ENCODE results near the gene LRRC17. TPM values are rescaled to one million over a fixed set of nuclear protein-coding genes. Genes with fewer than 3 reads are reported as not detected.

Gene LRRC17
- total and polyA plus RNA-seq, 10 of the 15 experiments (the other 5 are each of a cell fraction or from before 2014, with no cell fraction given): 0.06 to 0.31 (median 0.10) TPM; not detected in 5

DNA sequence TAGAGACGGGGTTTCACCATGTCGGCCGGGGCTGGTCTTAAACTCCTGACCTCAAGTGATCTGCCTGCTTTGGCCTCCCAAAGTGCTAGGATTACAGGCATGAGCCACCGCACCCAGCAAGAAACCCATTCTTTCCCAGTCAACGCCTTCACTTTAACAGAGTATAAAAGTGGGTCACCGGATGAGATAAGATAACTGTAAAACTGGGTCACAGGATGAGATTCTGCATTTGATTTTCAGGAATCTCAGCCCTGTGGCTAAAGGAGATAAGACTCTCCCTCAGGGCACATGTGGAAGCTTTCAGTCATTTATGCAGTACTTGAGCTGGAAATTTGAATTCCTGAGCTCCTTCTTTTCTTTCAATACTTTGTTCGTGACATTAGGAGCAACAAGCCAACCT is 70.8 kb downstream of the LRRC17 start:
- no peak for ATAC-seq
- in situ Hi-C loops (cut with MboI): no loop called here
- Histone ChIP-seq H3K79me2 (ENCODE audit: control insufficient read depth, insufficient read depth, low read length) (no peaks in the 10 kb centered on the region), H3K27me3 (replicated peaks in 1 of 2; ENCODE audit: control insufficient read depth in 2 of 2, insufficient read depth in 2 of 2, low read length in 1 of 2) (no peaks in the 10 kb centered on the region), H3K4me2 (ENCODE audit: control insufficient read depth, insufficient read depth) (no peak overlapping the region), H3K36me3 (ENCODE audit: control insufficient read depth in 2 of 2, insufficient read depth in 2 of 2, low read length in 1 of 2) (no peaks in the 10 kb centered on the region), H3K4me3 (no peak overlapping the region), H3K4me1 (ENCODE audit: control insufficient read depth, insufficient read depth, low read length) (no peaks in the 10 kb centered on the region), H4K20me1 (ENCODE audit: control insufficient read depth, insufficient read depth) (no peaks in the 10 kb centered on the region), H3K9me3 (replicated peaks; ENCODE audit: control insufficient read depth, insufficient read depth, low read length) (no peaks in the 10 kb centered on the region), H2AFZ (ENCODE audit: control insufficient read depth, low read depth, low read length) (no peak overlapping the region), H3K27ac (ENCODE audit: control insufficient read depth, insufficient read depth) (no peak overlapping the region), H3K9ac (ENCODE audit: control insufficient read depth, insufficient read depth, low read length) (no peak overlapping the region)
- intact Hi-C loops (cut with micrococcal nuclease; ENCODE audit: unreplicated experiment): no loop called here
- FAIRE-seq: no peak
- TF ChIP-seq ESRRA (IDR thresholded peaks at IDR 0.05; ENCODE audit: low read length): no peak
- TF ChIP-seq, protein P1, sequence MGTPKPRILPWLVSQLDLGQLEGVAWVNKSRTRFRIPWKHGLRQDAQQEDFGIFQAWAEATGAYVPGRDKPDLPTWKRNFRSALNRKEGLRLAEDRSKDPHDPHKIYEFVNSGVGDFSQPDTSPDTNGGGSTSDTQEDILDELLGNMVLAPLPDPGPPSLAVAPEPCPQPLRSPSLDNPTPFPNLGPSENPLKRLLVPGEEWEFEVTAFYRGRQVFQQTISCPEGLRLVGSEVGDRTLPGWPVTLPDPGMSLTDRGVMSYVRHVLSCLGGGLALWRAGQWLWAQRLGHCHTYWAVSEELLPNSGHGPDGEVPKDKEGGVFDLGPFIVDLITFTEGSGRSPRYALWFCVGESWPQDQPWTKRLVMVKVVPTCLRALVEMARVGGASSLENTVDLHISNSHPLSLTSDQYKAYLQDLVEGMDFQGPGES (IDR thresholded peaks at IDR 0.05): no peak
- no peak for TF ChIP-seq HDAC6 (IDR thresholded peaks at IDR 0.05; ENCODE audit: unreplicated experiment)
- no peak for TF ChIP-seq CEBPZ (IDR thresholded peaks at IDR 0.05; ENCODE audit: low read depth, low read length)
- TF ChIP-seq USF1 (IDR thresholded peaks at IDR 0.05; ENCODE audit: borderline replicate concordance, extremely low read length, insufficient read depth, low read depth, low read length): no peak
- no peak for TF ChIP-seq STAT1 (conservative IDR thresholded peaks at IDR 0.05)
- no peak for TF ChIP-seq ELK1 (IDR thresholded peaks at IDR 0.05; ENCODE audit: low read depth, low read length)
- no peak for TF ChIP-seq ZSCAN29 (IDR thresholded peaks at IDR 0.05)
- 62% methylated on average over 7 of the region's 7 CpGs for WGBS (ENCODE audit: insufficient coverage, insufficient replicate concordance, low lambda C conversion rate, missing lambda C conversion rate)
- ChIA-PET POLR2A (no interaction called here), SMC1A (ENCODE audit: uncharacterized antibody, unreplicated experiment) (no interaction called here), CTCF (no interaction called here), RAD21 (ENCODE audit: unreplicated experiment) (no interaction called here)
- DNase-seq (ENCODE audit: low read depth, low spot score): no peak
- no TSS peak for BruUV-seq (replicated peaks)

All from GM12878 (cell line).